Right lobe of liver (tissue), 4 donors: ENCODE data around the gene STX8.

Experiments used
- CTCF ChIP-seq, 4 donors: fragments of 200-600 bp in 3 of 4; fragments of 450-650 bp in 1 of 4; IDR thresholded peaks; one replicate each; pipeline versions ENCODE4 v1.5.1 to v1.8.0; 2016 to 2022; ENCODE audit warnings: antibody characterized with exemption in 4 of 4, mild to moderate bottlenecking in 2 of 4
- POLR2A ChIP-seq: fragments of 450-650 bp; IDR thresholded peaks from one replicate; pipeline ENCODE4 v1.6.1; 2017; ENCODE audit warnings: antibody characterized with exemption, mild to moderate bottlenecking
- donor health status: DM: no; HTN: no; CAD: no.
- donor health status: DM: no; HTN: no; CAD: no.
- donor health status: DM: no; HTN: yes; CAD: no.

- TF ChIP-seq CTCF (IDR thresholded peaks at IDR 0.05), result no peak
- TF ChIP-seq POLR2A, result no peak
Measured at GRCh38 chr17:9564104-9564503, 11.5 kb downstream of the STX8 start.
